GM18505 (cell line): ENCODE measurements around the gene DPP3.
A peak's percentile ranks its signal among the peaks of the same experiment; 100 is the strongest.
"Not testable (repeated sequence)": the region's sequence is repeated elsewhere in the genome, so short reads cannot be mapped to it uniquely, and the experiment has no call there.

Experiments
- ATAC-seq: cut with Tn5 transposase; IDR thresholded peaks from one replicate; pipeline ENCODE4 v1.9.1; 2021; ENCODE audit not compliant: unreplicated experiment
- POLR2A ChIP-seq: IDR thresholded peaks from 4 replicates; pipeline ENCODE4 v1.6.1; 2011; ENCODE audit warnings: borderline replicate concordance; ENCODE audit not compliant: insufficient read depth, insufficient read length; ENCODE audit errors: extremely low read depth

The DPP3 gene

GRCh38 chr11:66454247-66454646, 26.0 kb upstream of the DPP3 start:
- ATAC-seq: no peak
- TF ChIP-seq POLR2A: no peak

- ATAC-seq: no peak
- TF ChIP-seq POLR2A: no peak
These were observed 25.4 kb upstream of the DPP3 start for GRCh38 chr11:66454828-66455227.

GRCh38 chr11:66457826-66458225, 22.4 kb upstream of the DPP3 start:
- ATAC-seq: no peak
- TF ChIP-seq POLR2A: no peak

DNA sequence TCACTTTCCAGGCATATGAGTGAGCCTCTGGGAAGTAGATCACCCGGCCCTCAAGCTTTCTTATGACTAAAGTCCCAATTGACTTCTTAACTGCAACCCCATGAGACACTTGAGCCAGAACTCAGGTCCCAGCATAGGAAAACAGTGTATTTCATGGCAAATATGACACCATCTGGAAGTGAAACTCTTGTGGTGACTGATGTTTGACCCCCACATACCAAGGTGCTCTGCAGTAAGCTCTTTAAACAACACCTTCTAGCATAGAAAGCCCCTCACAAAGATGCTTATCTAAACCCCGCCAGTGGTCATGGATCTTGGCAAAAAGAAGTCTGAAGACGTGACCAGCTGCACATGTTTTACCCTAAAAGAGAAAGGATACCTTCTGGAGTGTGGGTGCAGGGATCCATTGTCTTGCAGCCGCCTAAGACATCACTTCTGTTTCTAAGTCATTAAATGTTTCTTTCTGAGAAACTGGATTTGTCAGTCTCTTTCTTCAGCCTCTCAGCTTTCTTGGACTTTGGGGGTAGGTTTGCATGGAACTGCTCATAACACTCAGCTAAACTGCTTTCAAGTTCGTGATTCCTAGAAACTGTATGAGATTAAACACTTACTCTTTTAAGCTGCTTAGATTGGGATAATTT, 21.0 kb upstream of the DPP3 start:
- no peak for TF ChIP-seq POLR2A
- ATAC-seq: no peak

DNA sequence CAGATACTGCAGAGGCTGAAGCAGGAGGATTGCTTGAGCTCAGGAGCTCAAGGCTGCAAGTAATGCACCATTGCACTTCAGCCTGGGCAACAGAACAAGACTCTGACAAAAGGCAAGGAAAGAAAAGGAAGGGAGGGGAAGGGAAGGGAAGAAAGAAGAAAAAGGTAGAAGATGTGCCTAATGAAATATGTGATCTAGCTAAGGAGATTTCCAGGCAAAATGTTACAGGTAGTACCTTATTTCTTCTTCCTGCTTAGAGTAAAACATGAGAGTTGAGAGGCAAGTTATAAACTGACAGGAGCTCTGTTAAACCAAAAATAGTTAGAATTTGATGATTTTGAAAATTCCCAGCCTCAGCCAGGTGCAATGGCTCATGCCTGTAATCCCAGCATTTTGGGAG, 18.2 kb upstream of the DPP3 start:
- no peak for TF ChIP-seq POLR2A
- ATAC-seq: no peak

DNA sequence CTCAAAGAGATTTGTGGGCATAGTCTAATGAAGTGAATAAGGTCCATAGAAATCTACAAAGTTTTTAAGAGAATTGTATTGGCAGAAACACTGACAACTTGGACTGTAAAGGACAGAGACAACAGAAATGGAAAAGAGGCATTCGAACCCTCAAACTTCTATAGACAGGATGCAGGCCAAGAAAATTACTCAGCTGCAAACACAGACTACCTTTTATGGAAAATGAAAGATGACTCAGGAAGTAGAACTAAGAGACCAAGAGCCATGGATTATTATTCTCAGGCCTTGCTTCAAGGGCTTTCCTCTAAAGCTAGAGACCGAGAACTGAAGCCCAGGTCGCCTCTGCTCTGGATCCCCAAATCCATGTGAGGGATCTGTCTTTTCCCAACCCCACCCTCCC, 17.3 kb upstream of the DPP3 start:
- no peak for TF ChIP-seq POLR2A
- no peak for ATAC-seq

DNA sequence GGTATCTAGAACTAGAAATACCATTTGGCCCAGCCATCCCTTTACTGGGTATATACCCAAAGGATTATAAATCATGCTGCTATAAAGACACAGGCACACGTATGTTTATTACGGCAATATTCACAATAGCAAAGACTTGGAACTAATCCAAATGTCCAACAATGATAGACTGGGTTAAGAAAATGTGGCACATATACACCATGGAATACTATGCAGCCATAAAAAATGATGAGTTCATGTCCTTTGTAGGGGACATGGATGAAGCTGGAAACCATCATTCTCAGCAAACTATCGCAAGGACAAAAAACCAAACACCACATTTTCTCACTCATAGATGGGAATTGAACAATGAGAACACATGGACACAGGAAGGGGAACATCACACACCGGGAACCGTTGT, 16.1 kb upstream of the DPP3 start:
- not testable (repeated sequence) for ATAC-seq

DNA sequence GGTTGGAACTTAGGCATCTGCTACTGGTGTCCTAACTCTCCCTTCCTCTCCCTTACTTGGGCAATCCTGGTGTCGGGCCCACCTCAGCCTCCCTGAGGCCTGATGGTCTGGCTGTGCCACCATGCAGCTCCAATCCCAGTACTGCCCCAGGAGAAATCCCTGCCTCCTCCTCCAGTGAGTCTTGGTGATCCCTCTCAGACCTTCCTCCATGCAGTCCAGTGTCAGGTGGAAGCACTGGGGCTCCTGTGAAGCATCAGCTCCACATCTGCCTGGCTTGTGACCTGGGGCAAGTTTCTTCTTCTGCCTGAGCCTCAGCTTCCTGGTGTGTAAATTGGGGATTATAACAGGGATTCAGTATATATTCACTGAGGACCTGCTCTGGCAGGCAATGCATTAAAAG, 15.3 kb upstream of the DPP3 start:
- ATAC-seq: no peak
- no peak for TF ChIP-seq POLR2A

GRCh38 chr11:66465373-66466224, 14.6 kb upstream of the DPP3 start:
- ATAC-seq: no peak
- no peak for TF ChIP-seq POLR2A

DNA sequence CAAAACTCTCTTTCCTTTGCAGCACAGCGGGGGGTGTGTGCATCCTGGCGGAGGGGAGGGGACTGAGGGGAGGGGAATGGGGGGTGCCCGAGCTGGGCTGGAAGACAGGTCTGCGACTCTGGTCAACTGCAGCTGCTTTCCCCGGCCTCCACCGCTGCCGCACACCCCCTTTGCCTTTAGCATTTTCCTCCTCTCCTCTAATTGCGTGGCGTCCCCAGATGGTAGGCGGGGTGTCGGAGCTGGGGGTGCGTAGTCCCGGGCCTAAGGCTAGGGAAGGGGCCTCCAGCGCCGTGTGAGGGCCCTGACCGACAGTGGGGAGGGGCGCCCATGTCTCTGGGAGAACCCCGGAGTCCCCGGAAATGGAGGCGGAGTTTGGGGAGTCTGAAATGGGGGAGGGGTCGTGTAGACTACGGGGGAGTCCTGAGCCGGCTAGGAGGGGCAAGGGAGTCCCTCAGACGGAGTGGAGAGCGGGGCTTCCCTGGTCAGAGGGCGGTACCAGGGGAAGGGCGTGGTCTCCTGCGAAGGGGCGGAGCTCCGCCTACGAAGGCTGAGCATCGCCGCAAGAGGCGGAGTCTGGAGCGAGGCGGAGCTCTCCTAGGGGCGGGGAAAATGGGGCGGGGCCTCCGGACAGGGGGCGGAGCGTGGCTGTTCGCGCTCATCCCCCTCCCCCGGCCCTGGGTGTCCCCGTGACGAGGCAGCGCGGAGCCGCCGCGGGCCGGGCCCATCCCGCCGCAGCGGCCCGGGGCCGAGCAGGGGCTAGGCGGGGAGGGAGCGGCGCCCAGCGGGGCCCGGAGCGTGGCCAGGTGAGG, 13.8 kb upstream of the DPP3 start, which contains the start of gene PELI3:
PELI3 (plus strand) TSS at position 681 of the 809 bp plus-strand sequence. CDS start 1,224 bp downstream, outside the sequence.
- ATAC-seq: peak; percentile 77
- peak; percentile 20 for TF ChIP-seq POLR2A

- no peak for TF ChIP-seq POLR2A
- peak; percentile 31 for ATAC-seq
These were observed 13.1 kb upstream of the DPP3 start for GRCh38 chr11:66467034-66467659.

- no peak for TF ChIP-seq POLR2A
- ATAC-seq: no peak
These were observed 12.5 kb upstream of the DPP3 start for GRCh38 chr11:66467756-66468155.

DNA sequence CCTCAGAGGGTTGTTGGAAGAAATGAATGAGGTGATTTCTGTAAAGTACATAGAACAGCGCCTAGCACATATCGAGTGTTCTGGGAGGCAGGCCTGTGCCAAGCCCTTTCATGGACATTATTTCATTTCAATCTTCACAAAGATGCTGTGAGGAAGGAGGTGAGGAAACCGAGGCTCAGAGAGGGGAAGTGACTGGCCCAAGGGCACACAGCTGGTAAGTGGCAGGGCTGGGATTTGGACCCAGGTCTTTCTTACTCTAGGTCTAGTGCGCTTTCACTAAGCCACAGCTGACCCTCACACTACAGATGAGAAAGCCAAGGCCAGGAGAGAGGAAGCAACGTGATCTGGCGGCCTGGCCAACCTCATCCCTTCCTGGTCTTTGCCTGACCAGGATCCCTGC, 11.5 kb upstream of the DPP3 start:
- TF ChIP-seq POLR2A: no peak

More for the DNA sequence above, 11.5 kb upstream of the DPP3 start:
- no peak for ATAC-seq
